SH-SY5Y (cell line): ENCODE data around the gene NPAS2.

ENCODE experiments used
- GATA2 ChIP-seq: IDR thresholded peaks from 2 replicates; pipeline ENCODE4 v1.6.1; 2011; ENCODE audit warnings: mild to moderate bottlenecking, low read depth, low read length
- GATA3 ChIP-seq: IDR thresholded peaks from 2 replicates; pipeline ENCODE4 v1.6.1; 2011; ENCODE audit warnings: low read depth, mild to moderate bottlenecking, low read length, moderate library complexity

The NPAS2 gene

DNA sequence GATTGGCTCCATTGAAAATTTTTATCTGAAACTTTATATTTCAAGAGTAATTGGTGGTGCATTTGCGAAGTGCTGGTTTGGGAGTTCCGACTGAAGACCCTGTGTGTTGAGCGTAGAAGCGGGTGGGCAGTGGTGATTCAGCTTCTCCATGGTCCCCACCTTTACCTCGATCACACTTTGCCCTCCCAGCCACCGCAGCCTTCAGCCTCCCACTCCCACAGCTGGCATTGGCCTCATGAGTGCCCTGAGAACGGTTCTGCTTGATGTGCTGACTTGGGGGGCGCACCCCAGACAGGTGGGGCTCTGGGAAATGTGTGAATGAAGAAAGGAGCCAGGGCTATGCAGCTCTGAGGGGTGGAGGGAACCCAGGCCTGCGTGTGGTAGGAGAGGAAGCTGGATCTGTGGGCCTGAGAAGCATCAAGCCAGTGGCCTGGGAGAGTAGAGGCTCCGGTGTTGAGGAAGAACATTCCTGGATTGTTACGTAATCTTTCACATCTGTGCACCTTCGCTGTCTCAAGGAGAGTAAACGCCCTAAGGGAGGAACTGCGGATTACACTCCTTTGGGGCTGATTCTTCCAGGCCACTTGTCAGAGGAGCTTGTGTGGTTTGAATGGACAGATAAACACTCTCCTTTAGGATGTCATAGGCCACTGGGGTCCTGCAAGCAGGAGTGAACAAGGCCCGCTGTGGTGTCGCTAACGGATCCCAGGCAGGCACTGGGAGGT lies 83.8 kb downstream of the NPAS2 start:
- TF ChIP-seq GATA2 = no peak
- TF ChIP-seq GATA3 = no peak

- TF ChIP-seq GATA3 (no peak), GATA2 (no peak)
These were observed 85.3 kb downstream of the NPAS2 start for GRCh38 chr2:100905132-100905805.

DNA sequence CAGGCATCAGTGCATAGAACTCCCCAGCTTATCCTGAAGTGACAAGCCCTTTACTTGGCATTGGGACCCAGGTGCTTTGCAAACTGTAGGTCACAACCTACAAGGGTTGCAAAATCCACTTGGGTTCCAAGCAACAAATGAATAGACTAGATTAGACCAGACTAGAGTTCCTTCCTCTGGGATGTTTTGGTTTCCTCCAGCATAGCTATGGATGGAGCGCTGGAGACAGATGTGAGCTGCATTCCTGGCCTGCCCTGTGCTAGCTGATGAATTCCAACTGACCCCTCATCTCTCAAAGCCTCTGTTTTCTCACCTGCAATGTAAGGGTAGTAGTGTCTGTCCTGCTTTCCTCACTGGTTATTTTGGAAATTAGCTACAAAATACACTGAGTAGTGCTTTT lies 86.2 kb downstream of the NPAS2 start:
- TF ChIP-seq GATA3 (no peak), GATA2 (no peak)

DNA sequence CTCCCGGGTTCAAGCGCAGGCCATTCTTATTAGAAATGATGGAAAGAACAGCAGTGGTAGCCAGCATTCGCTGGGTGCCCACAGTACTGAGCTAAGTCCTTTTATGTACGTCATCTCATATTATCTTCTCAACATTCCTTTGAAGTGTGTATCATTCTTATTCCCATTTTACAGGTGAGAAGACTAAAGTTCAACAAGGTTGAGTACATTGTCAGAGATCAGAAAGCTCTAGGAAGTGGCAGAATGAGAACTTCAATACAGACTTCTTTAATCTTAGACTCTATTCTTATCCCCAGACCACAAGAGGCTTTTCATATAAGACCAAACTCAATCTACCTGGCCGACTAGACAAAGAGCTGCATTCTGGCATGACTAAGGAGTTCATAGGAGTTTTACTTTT lies 86.7 kb downstream of the NPAS2 start:
- no peak for TF ChIP-seq GATA2
- TF ChIP-seq GATA3 = no peak

- no peak for TF ChIP-seq GATA3
- no peak for TF ChIP-seq GATA2
These were observed 87.9 kb downstream of the NPAS2 start for GRCh38 chr2:100907832-100908231.

DNA sequence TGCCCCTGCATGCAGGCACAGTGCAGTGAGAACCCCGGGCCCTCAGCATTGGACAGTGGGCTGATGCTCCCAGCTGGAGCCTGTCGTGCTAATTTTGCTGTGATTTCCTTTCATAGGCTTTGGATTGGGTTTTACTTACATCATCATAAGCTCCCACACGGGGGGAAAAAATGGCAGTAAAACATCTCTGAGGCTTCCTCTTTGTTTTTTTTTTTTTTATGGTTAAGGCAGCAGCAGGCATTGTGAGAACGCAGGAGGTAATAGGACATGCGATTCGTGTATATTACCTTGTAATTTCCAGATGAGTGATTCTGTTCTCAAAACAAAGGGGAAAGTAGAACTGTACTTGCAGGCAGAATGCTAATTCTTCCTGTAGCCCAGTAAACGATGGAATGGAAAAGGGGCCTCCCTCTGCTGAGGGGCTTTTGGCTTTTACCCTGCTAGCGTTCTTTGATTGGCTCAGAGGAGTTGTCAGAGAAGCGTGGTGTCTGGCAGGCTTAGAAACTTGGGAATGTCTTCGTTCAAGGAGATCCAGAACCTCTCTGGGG lies 89.7 kb downstream of the NPAS2 start:
- TF ChIP-seq GATA3 = no peak
- TF ChIP-seq GATA2 = no peak

DNA sequence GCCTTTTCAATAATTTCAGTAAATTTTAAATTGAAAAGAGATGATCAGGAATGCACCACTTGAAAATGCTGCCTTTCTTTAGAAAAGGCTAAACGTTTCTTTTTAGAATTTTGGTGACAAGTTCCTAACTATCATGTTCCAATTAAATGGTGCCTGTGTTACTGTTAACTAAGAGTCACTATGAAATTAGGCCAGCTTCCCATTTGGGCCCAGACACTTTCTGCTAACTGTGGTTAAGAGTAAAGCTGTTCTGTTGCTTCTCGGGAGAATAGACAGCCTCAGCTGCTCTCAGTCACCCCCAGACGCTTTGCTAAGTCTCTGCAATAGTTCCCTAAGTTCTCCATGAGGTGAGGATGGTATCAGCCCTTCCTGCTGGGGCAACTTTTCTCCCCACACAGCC lies 90.2 kb downstream of the NPAS2 start:
- no peak for TF ChIP-seq GATA2

DNA sequence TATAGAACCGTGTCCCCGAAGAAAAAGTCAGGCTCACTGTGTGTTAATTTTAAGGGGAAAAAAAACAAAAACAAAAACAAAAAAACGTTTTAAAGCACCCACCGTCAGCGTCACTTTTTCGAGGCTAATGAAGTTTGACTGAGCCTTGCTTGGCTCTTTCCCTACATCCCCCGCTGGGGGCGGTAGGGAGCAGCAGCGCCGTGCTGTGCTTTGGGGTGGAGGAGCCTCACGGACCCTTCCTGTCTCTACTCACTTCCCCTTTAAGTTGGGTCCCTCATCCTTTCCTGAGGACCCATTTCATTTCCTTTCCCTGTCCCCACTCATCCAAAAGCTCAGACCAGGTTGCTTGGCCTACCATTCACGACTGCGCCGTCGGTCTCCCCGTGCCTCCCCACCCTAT lies 99.4 kb downstream of the NPAS2 start:
- TF ChIP-seq GATA3 = no peak
- TF ChIP-seq GATA2 = no peak

GRCh38 chr2:100921685-100922161 lies 101.8 kb downstream of the NPAS2 start:
- TF ChIP-seq GATA3 = peak; percentile 75; the same call in 1 of the 2 replicates
- peak; percentile 63; the same call in 1 of the 2 replicates for TF ChIP-seq GATA2

DNA sequence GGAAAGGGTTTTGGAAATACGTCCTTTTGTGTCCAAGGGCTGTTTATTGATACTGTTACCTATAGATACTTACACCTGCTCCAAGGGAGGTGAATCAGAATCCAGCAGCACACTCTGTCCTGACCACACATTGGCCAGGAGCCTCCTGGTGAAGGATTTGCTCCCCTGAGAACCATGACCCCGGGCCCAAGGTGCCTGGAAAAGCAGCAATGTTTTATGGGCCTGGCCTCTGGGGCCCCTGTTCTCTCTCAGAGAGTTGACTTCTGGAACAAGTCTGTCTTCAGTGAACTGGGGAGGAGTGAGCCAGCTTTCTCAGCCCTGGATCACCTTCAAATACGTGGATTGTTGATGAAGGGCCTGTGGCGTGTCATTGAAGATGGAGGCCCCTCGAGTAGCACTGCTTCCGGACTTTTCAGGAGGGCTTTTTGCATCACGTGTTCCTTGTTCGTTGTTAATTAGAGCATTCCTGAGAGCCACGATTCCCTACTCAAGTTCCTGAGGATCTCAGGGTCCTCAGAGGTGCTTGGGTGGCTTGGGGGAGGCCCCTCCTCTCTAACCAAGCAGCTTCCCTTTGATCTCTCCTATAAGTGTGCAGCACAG lies 103.6 kb downstream of the NPAS2 start:
- no peak for TF ChIP-seq GATA3
- no peak for TF ChIP-seq GATA2

DNA sequence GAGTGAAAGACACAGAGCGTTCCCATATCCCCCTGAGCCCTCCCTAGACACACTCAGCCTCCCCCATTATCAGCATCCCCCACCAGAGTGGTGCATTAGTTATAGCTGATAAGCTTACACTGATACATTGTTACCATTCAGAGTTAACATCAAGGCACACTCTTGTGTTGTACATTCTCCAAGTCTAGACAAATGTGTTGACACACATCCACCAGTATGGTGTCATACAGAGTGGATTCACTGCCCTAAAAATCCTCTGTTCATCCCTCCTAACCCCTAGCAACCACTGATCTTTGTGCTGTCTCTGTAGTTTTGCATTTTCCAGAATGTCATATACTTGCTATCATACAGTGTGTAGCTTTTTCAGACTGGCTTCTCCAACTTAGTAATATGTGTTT lies 104.2 kb downstream of the NPAS2 start:
- TF ChIP-seq GATA3 (no peak), GATA2 (no peak)

DNA sequence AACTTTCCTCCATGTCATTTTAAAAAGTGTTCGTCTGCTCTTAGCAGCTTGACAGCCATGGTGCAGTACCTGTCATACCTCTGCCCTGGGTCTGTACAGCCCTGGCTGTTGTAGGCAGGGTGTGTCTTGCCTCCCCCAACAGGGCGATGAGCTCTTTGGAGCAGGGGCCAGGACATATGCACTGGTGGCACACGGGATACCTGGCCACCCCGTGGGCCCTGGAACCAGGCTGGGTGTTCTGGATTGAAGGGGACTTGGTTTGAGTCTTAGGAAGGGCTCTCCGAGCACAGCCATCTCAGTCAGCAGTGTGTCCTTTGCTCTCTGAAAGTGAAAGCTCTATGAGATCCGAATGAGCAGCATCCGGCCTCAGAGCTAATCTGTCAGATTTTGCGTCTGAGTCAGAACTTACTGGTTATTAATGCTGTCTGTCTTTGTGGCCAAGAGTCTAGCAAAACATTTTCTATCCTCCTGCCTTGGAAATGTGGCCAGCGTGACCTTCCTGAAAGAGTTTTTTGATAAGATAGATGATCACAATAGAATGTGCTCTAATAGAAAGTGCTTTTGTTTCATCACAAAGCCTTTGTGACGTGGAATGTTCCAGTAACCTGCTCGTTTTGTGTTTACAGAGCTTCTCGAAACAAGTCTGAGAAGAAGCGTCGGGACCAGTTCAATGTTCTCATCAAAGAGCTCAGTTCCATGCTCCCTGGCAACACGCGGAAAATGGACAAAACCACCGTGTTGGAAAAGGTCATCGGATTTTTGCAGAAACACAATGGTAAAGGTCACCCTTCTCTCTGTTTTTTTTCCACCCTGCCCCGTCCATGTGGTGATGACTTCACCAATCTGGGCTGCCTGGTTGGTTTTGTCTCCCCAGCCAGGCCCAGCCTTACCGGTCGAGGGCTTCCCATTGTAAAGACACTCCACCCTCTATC lies 104.8 kb downstream of the NPAS2 start:
- TF ChIP-seq GATA2 (no peak), GATA3 (no peak)

- TF ChIP-seq GATA3 (no peak), GATA2 (no peak)
These were observed 108.3 kb downstream of the NPAS2 start for GRCh38 chr2:100928235-100928634.

DNA sequence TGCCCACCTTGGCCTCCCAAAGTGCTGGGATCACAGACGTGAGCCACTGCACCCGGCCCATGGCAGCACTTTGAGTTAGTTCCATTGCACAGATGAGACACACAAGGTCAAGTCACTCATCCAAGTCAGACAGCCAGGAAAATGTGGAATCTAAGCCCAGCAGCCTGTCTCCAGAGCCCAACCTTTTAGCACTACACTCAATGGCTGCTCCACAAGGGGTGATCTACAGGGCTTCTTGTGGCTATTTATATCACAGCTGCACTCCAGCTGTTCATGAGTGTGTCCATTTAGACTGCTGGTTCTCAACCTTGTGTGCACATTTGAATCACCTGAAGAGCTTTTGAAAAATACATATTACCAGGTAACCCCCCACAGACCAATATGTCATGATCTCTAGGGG lies 109.2 kb downstream of the NPAS2 start:
- no peak for TF ChIP-seq GATA3
- no peak for TF ChIP-seq GATA2
